ENCODE data around the gene SPACA7. TPM values are rescaled to one million over a fixed set of nuclear protein-coding genes. Genes with fewer than 3 reads are reported as not detected.

Gene SPACA7
- total and polyA plus RNA-seq, 2 of the 13 experiments (the other 11 are each of a cell fraction or from before 2014, with no cell fraction given): not detected

DNA sequence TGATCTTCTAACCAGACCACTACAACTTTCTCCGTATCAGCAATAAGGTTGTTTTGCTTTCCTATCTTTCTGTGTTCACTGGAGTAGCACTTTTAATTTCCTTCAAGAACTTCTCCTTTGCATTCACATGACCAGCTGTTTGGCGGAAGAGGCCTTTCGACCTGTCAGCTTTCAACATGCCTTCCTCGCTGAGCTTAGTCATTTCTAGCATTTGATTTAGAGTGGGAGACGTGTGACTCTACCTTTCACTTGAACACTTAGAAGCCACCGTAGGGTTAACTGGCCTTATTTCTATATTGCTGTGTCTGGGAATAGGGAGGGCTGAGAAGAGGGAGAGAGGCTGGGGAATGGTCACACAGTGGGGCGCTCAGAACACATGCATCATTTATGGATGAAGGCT, 107.1 kb downstream of the SPACA7 start (continued):
- TF ChIP-seq SOX5 (CRISPR knock-in tag; IDR thresholded peaks at IDR 0.05; ENCODE audit: borderline replicate concordance) (no peak), GABPA (IDR thresholded peaks at IDR 0.05; ENCODE audit: low read depth, low read length) (no peak), GABPA (CRISPR knock-in tag; IDR thresholded peaks at IDR 0.05; ENCODE audit: low read depth) (no peak), ZBED4 (CRISPR knock-in tag; IDR thresholded peaks at IDR 0.05; ENCODE audit: borderline replicate concordance) (no peak), HOXA3 (CRISPR knock-in tag; IDR thresholded peaks at IDR 0.05) (no peak), ZNF660 (CRISPR knock-in tag; IDR thresholded peaks at IDR 0.05; ENCODE audit: borderline replicate concordance, low read depth) (no peak)
- TF ChIP-seq, protein P1, sequence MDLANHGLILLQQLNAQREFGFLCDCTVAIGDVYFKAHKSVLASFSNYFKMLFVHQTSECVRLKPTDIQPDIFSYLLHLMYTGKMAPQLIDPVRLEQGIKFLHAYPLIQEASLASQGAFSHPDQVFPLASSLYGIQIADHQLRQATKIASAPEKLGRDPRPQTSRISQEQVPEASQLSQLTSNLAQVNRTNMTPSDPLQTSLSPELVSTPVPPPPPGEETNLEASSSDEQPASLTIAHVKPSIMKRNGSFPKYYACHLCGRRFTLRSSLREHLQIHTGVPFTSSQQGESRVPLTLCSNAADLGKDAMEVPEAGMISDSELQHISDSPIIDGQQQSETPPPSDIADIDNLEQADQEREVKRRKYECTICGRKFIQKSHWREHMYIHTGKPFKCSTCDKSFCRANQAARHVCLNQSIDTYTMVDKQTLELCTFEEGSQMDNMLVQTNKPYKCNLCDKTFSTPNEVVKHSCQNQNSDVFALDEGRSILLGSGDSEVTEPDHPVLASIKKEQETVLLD (CRISPR knock-in tag; IDR thresholded peaks at IDR 0.05; ENCODE audit: low read depth): no peak

Other genes with a start within 250 kb of the SPACA7 start
- gene TUBGCP3, start 211.8 kb downstream of the SPACA7 start, total RNA-seq (2016; rRNA removed; fragmentation: Illumina TruSeq; extraction: Trizol): 15.5 and 18.4 TPM in 2 replicates
- gene TUBGCP3, start 211.8 kb downstream of the SPACA7 start, polyA plus RNA-seq (2011; rRNA removed): 12.6 and 13.3 TPM in 2 replicates

All from HepG2 (cell line).